NAMALWA (cell line): Measurements from ENCODE around the gene TNFAIP3.

ENCODE experiments used
- DNase-seq: peaks from one replicate; pipeline ENCODE4 v3.0.0-alpha.2; 2015; ENCODE audit warnings: low spot score

TNFAIP3 gene

GRCh38 chr6:137925141-137925698 lies 58.2 kb downstream of the TNFAIP3 start:
- DNase-seq = no peak

- peak; percentile 23 for DNase-seq
Measured at GRCh38 chr6:137926207-137926731, 59.2 kb downstream of the TNFAIP3 start.

- DNase-seq = no peak
Measured at GRCh38 chr6:137926985-137927384, 59.9 kb downstream of the TNFAIP3 start.

- peak; percentile 85 for DNase-seq
Measured at GRCh38 chr6:137927777-137928218, 60.7 kb downstream of the TNFAIP3 start.

- DNase-seq = peak; percentile 58
Measured at GRCh38 chr6:137928286-137928685, 61.2 kb downstream of the TNFAIP3 start.

GRCh38 chr6:137931849-137932465 lies 64.9 kb downstream of the TNFAIP3 start:
- DNase-seq = no peak
